CD14-positive monocyte (primary cell): ENCODE measurements around the gene EXOSC10. TPM values are rescaled to one million over a fixed set of nuclear protein-coding genes. Genes with fewer than 3 reads are reported as not detected.
"Not testable (repeated sequence)": the region's sequence is repeated elsewhere in the genome, so short reads cannot be mapped to it uniquely, and the experiment has no call there.

ENCODE experiments used
- DNase-seq, 3 donors: peaks; one replicate each; pipeline ENCODE4 v3.0.0-alpha.2; 2011 to 2022
- H2AFZ ChIP-seq: 2 replicates; pipeline ENCODE4 v1.6.0; 2012; ENCODE audit warnings: mild to moderate bottlenecking, low read depth, low read length, inconsistent platforms; ENCODE audit not compliant: insufficient read depth, poor library complexity, severe bottlenecking
- H3K27ac ChIP-seq, 2 donors: 1 replicate in 1 of 2; 2 replicates in 1 of 2; pipeline ENCODE4 v1.5.1; 2012 to 2013; ENCODE audit warnings: low read length in 2 of 2, control low read depth in 1 of 2, inconsistent platforms in 1 of 2, low read depth in 1 of 2, mild to moderate bottlenecking in 1 of 2
- H3K27me3 ChIP-seq, 2 donors: one replicate each; pipeline versions ENCODE4 v1.6.0 to v1.6.1; 2011 to 2013; ENCODE audit warnings: low read length in 2 of 2; ENCODE audit not compliant: control insufficient read depth in 2 of 2, insufficient read depth in 2 of 2
- H3K36me3 ChIP-seq, 2 donors: replicated peaks in 1 of 2; 1 replicate in 1 of 2; 2 replicates in 1 of 2; pipeline versions ENCODE4 v1.5.1 to v1.6.1; 2012 to 2013; ENCODE audit warnings: low read length in 2 of 2, control low read depth in 1 of 2, inconsistent platforms in 1 of 2, mild to moderate bottlenecking in 1 of 2; ENCODE audit not compliant: insufficient read depth in 2 of 2, control insufficient read depth in 1 of 2
- H3K4me1 ChIP-seq, 2 donors: 1 replicate in 1 of 2; 2 replicates in 1 of 2; pipeline versions ENCODE4 v1.5.1 to v1.6.1; 2012 to 2013; ENCODE audit warnings: low read length in 2 of 2, control low read depth in 1 of 2, inconsistent platforms in 1 of 2, mild to moderate bottlenecking in 1 of 2, moderate library complexity in 1 of 2; ENCODE audit not compliant: insufficient read depth in 2 of 2, control insufficient read depth in 1 of 2
- H3K4me2 ChIP-seq: replicated peaks from 2 replicates; pipeline ENCODE3; 2012; ENCODE audit warnings: low read length, moderate library complexity, mild to moderate bottlenecking; ENCODE audit not compliant: poor library complexity, severe bottlenecking; ENCODE audit errors: extremely low read depth
- H3K4me3 ChIP-seq, 3 experiments: fragments of 200-600 bp in 1 of 3; sonication (generic) in 1 of 3; replicated peaks in 1 of 3; 1 replicate in 2 of 3; 2 replicates in 1 of 3; pipeline ENCODE4 v1.5.1; 2011 to 2013; ENCODE audit warnings: low read length in 3 of 3, mild to moderate bottlenecking in 3 of 3, control low read depth in 2 of 3, low read depth in 2 of 3, inconsistent platforms in 1 of 3, moderate library complexity in 1 of 3
- H3K79me2 ChIP-seq: 2 replicates; pipeline ENCODE4 v1.6.0; 2012; ENCODE audit warnings: mild to moderate bottlenecking, control low read depth, inconsistent platforms, low read length, moderate library complexity; ENCODE audit not compliant: insufficient read depth
- H3K9ac ChIP-seq: 2 replicates; pipeline ENCODE4 v1.6.0; 2017; ENCODE audit warnings: low read length, mild to moderate bottlenecking; ENCODE audit not compliant: insufficient read depth, poor library complexity, severe bottlenecking
- H3K9me3 ChIP-seq, 2 donors: replicated peaks in 1 of 2; 1 replicate in 1 of 2; 2 replicates in 1 of 2; pipeline versions ENCODE4 v1.5.1 to v1.6.1; 2012 to 2013; ENCODE audit warnings: low read length in 2 of 2, control low read depth in 1 of 2; ENCODE audit not compliant: control insufficient read depth in 1 of 2, insufficient read depth in 1 of 2
- H4K20me1 ChIP-seq: 2 replicates; pipeline ENCODE4 v1.6.0; 2012; ENCODE audit warnings: mild to moderate bottlenecking, low read length, control low read depth, moderate library complexity; ENCODE audit not compliant: insufficient read depth
- H3K27ac Mint-ChIP-seq, 7 donors: one replicate each; pipeline ENCODE4 v1.8.0; 2020; ENCODE audit warnings: mild to moderate bottlenecking in 7 of 7, mixed read lengths in 7 of 7, moderate library complexity in 6 of 7, inconsistent platforms in 2 of 7
- H3K27me3 Mint-ChIP-seq, 3 donors: one replicate each; pipeline ENCODE4 v1.8.0; 2021 to 2022; ENCODE audit warnings: low read depth in 3 of 3, mild to moderate bottlenecking in 3 of 3, mixed read lengths in 3 of 3, moderate library complexity in 3 of 3, inconsistent platforms in 1 of 3
- H3K36me3 Mint-ChIP-seq, 2 donors: one replicate each; pipeline ENCODE4 v1.8.0; 2020; ENCODE audit warnings: mixed read lengths in 2 of 2, inconsistent platforms in 1 of 2, mild to moderate bottlenecking in 1 of 2
- H3K4me1 Mint-ChIP-seq: one replicate; pipeline ENCODE4 v1.8.0; 2020; ENCODE audit warnings: mild to moderate bottlenecking, mixed read lengths
- H3K4me3 Mint-ChIP-seq, 2 donors: one replicate each; pipeline ENCODE4 v1.8.0; 2020; ENCODE audit warnings: mild to moderate bottlenecking in 2 of 2, mixed read lengths in 2 of 2, moderate library complexity in 1 of 2
- H3K9me3 Mint-ChIP-seq, 7 donors: one replicate each; pipeline ENCODE4 v1.8.0; 2020 to 2022; ENCODE audit warnings: mixed read lengths in 7 of 7, mild to moderate bottlenecking in 6 of 7, moderate library complexity in 6 of 7, inconsistent platforms in 2 of 7
- WGBS: methylation state at CpG from one replicate; pipeline ENCODE4 v1.1.5; 2013; ENCODE audit warnings: missing lambda C conversion rate; ENCODE audit not compliant: insufficient coverage; 5-methylcytosine and 5-hydroxymethylcytosine counted together
- intact Hi-C, 2 donors: fragments of 100-400 bp; cut with micrococcal nuclease; formaldehyde crosslinking; loops; one replicate each; pipeline versions ENCODE4 v1.15.0 to v1.15.1; 2023
- polyA plus RNA-seq, 3 donors: library from polyadenylated mRNA; depleted of rRNA in 1 of 3; unstranded in 2 of 3; stranded (reverse) in 1 of 3; fragments of 300-500 nt in 2 of 3; fragments of >200 nt in 1 of 3; fragmentation: Illumina TruSeq in 2 of 3; gene quantifications; 1 replicate in 2 of 3; 2 replicates in 1 of 3; pipeline ENCODE4 v1.2.3, GENCODE V29; 2012 to 2021
- TF ChIP-seq, protein P1 (sequence below): fragments of 200-600 bp; IDR thresholded peaks from one replicate; pipeline ENCODE4 v1.8.0; 2022; ENCODE audit warnings: antibody characterized with exemption, mild to moderate bottlenecking

Gene EXOSC10
- polyA plus RNA-seq, 3 donors = 24.0 to 66.3 (median 27.4) TPM

DNA sequence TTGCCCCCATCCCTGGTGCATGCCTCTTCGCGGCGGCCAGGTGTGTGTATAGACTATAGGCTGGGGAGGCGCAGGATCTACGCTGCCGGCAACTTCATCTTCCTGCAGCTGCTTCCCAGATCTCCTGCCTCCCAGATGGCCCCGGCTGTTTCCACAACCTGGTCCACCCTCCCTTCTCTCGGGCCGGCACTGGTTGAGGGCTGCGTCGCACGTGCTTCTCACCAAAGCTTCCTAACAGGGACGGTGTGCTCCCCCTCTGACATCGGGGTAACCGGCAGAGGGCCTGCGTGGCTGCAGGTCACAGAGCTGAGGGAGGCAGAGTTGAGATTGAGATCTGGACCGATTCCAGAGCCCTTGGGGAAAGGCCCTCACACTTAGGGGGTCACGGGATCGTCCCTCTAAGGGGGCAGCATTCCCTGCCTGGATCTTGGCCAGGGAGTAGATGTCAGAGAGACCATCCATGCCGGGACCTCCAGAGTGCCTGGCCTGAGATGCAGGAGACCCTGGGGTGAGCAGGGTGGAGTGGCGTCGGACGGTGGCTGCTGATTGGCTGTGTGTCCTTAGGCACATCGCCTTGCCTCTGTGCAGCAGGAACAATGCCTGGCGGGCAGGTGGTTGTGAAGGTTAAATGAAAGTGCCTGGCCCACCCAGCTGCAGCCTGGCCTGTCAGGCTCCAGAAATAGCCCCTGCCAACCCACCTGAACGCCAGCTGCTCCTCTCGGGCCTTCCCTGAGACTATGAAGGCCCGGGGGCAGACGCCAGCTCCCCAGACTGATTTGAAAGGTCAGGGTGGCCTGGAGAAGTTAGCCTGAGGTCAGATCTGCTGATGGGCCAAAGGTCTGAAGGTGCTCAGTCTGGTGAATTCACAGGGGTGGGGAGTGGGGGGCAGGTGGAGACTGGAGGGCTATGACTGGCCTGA is 46.6 kb downstream of the EXOSC10 start:
- 58% methylated on average over 20 of the region's 29 CpGs for WGBS
- H3K27me3 Mint-ChIP-seq = peaks cover 0 to 6% (median 5%) of the 10 kb centered on the region in 3 donors
- H3K9me3 ChIP-seq = no peaks in the 10 kb centered on the region
- peaks cover 20 to 38% of the 10 kb centered on the region in 2 donors for H3K36me3 Mint-ChIP-seq
- no peaks in the 10 kb centered on the region for H4K20me1 ChIP-seq
- H2AFZ ChIP-seq = peak overlapping the region; percentile 87
- peaks cover 10 to 19% of the 10 kb centered on the region in 2 donors for H3K4me1 ChIP-seq
- intact Hi-C loops = no loop called here
- H3K27ac Mint-ChIP-seq = no peak overlapping the region
- peaks cover 21% of the 10 kb centered on the region for H3K4me1 Mint-ChIP-seq
- no peak overlapping the region for H3K4me2 ChIP-seq
- peaks cover 12 to 32% of the 10 kb centered on the region in 2 donors for H3K36me3 ChIP-seq
- H3K27me3 ChIP-seq = no peaks in the 10 kb centered on the region
- no peak overlapping the region for H3K27ac ChIP-seq
- no peak for DNase-seq
- TF ChIP-seq, protein P1, sequence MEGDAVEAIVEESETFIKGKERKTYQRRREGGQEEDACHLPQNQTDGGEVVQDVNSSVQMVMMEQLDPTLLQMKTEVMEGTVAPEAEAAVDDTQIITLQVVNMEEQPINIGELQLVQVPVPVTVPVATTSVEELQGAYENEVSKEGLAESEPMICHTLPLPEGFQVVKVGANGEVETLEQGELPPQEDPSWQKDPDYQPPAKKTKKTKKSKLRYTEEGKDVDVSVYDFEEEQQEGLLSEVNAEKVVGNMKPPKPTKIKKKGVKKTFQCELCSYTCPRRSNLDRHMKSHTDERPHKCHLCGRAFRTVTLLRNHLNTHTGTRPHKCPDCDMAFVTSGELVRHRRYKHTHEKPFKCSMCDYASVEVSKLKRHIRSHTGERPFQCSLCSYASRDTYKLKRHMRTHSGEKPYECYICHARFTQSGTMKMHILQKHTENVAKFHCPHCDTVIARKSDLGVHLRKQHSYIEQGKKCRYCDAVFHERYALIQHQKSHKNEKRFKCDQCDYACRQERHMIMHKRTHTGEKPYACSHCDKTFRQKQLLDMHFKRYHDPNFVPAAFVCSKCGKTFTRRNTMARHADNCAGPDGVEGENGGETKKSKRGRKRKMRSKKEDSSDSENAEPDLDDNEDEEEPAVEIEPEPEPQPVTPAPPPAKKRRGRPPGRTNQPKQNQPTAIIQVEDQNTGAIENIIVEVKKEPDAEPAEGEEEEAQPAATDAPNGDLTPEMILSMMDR = no peak
- H3K4me3 ChIP-seq = no peak overlapping the region
- peak overlapping the region in 1 of 2 donors; percentile 51 for H3K4me3 Mint-ChIP-seq
- H3K9ac ChIP-seq = peak overlapping the region; percentile 0
- H3K79me2 ChIP-seq = no peaks in the 10 kb centered on the region
- peaks cover 0 to 6% (median 0%) of the 10 kb centered on the region in 7 donors for H3K9me3 Mint-ChIP-seq

DNA sequence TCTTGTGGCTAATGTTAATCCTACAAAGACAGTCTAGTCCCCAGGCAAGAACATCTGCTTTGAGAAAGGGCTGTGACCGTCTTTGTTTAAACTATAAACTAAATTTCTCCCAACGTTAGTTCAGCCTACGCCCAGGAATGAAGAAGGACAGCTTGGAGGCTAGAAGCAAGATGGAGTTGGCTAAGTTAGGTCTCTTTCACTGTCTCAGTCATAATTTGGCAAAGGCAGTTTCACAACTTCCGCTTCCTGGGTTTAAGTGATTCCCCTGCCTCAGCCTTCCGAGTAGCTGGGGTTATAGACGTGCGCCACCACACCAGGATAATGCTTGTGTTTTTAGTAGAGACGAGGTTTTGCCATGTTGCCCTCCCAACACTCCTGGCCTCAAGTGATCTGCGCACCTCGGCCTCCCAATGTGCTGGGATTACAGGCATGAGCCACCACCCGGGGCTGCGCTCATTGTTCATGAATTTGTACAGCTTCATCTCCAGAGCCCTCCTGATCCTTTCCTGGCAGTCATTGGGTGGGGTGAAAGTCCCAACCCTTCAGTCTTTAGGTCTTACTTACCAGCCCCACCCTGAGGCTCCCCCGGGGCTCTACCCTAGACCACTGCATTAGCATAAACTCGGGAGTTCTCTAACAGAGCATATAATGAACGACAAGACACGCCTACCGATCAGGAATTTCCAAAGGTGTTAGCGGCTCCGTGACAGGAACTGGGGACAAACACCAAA is 47.7 kb downstream of the EXOSC10 start:
- peaks cover 10 to 25% of the 10 kb centered on the region in 2 donors for H3K36me3 ChIP-seq
- no peaks in the 10 kb centered on the region for H4K20me1 ChIP-seq
- peaks cover 10 to 19% of the 10 kb centered on the region in 2 donors for H3K4me1 ChIP-seq
- H2AFZ ChIP-seq = peak overlapping the region; percentile 87
- Mint-ChIP-seq H3K4me1 (peaks cover 21% of the 10 kb centered on the region), H3K27ac (peak overlapping the region in 6 of 7 donors; percentile 37 to 83 (median 73)), H3K9me3 (peaks cover 0 to 6% (median 0%) of the 10 kb centered on the region in 7 donors), H3K36me3 (peaks cover 15 to 28% of the 10 kb centered on the region in 2 donors), H3K4me3 (peak overlapping the region; percentile 64 to 81), H3K27me3 (peaks cover 0 to 6% (median 5%) of the 10 kb centered on the region in 3 donors)
- DNase-seq = peak; percentile 55 to 73 (median 68)
- H3K9me3 ChIP-seq = no peaks in the 10 kb centered on the region
- intact Hi-C loops = no loop called here
- H3K27me3 ChIP-seq = no peaks in the 10 kb centered on the region
- 33% methylated on average over 10 of the region's 19 CpGs for whole genome bisulfite sequencing
- TF ChIP-seq, protein P1 = no peak
- H3K9ac ChIP-seq = peak overlapping the region; percentile 33
- peak overlapping the region; percentile 27 for H3K4me2 ChIP-seq
- H3K4me3 ChIP-seq = no peak overlapping the region
- peak overlapping the region in 1 of 2 donors; percentile 24 for H3K27ac ChIP-seq
- H3K79me2 ChIP-seq = no peaks in the 10 kb centered on the region

DNA sequence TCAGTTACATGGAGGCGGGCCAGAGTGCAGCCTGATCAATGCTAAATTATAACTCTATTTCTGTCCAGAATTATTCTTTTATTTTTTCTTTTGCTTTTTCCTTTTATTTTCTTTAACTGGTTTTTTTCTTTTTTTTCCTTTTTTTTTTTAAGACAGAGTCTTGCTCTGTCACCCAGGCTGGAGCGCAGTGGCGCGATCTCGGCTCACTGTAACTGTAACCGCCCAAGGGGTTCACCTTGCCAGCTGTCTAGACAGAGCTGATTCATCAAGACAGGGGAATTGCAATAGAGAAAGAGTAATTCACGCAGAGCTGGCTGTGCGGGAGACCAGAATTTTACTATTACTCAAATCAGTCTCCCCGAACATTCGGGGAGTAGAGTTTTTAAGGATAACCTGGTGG is 48.5 kb downstream of the EXOSC10 start:
- peaks cover 9 to 21% of the 10 kb centered on the region in 2 donors for H3K36me3 Mint-ChIP-seq
- H3K27ac ChIP-seq, H3K9me3 ChIP-seq, H4K20me1 ChIP-seq, H3K4me3 ChIP-seq, intact Hi-C loops, H3K27me3 ChIP-seq, H3K27me3 Mint-ChIP-seq, DNase-seq, H3K4me2 ChIP-seq, H3K9ac ChIP-seq, H3K79me2 ChIP-seq, H3K4me3 Mint-ChIP-seq, H3K9me3 Mint-ChIP-seq: not testable (repeated sequence)
- 100% methylated on average over 3 of the region's 10 CpGs for WGBS
- peaks cover 21% of the 10 kb centered on the region for H3K4me1 Mint-ChIP-seq
- H3K27ac Mint-ChIP-seq = peak overlapping the region in 3 of 7 donors; percentile 41 to 58 (median 50)
- peaks cover 7 to 17% of the 10 kb centered on the region in 2 donors for H3K36me3 ChIP-seq
- H2AFZ ChIP-seq = peak overlapping the region; percentile 87
- H3K4me1 ChIP-seq = peaks cover 10 to 19% of the 10 kb centered on the region in 2 donors
